AG04450 (cell line): ENCODE results near the gene HERC2. TPM values are rescaled to one million over a fixed set of nuclear protein-coding genes. Genes with fewer than 3 reads are reported as not detected.

Experiments used
- CTCF ChIA-PET: fragments of 300-600, 350-600 bp; formaldehyde crosslinking; extraction: SDS; loops from one replicate; lab custom pipeline; 2022; ENCODE audit warnings: antibody characterized with exemption, inconsistent platforms; lab: Charles Lee
- POLR2A ChIA-PET: fragments of 350-600 bp; formaldehyde crosslinking; extraction: SDS; loops from one replicate; lab custom pipeline; 2021; ENCODE audit warnings: antibody characterized with exemption, inconsistent platforms; lab: Yijun Ruan, JAX
- DNase-seq: peaks from one replicate; pipeline ENCODE4 v3.0.0-alpha.2; 2011; ENCODE audit warnings: low read depth, low spot score
- H3K27ac ChIP-seq: one replicate; pipeline ENCODE4 v1.5.1; 2012; ENCODE audit warnings: low read depth, low read length, control low read depth
- H3K27me3 ChIP-seq: one replicate; pipeline ENCODE4 v1.6.0; 2012; ENCODE audit warnings: low read length; ENCODE audit not compliant: control insufficient read depth, insufficient read depth
- H3K4me3 ChIP-seq: 2 replicates; pipeline ENCODE4 v1.5.1; 2011; ENCODE audit warnings: mild to moderate bottlenecking, low read depth, low read length, control low read depth
- H3K9me3 ChIP-seq: 2 replicates; pipeline ENCODE4 v1.5.1; 2012; ENCODE audit warnings: low read length; ENCODE audit not compliant: control insufficient read depth, insufficient read depth
- polyA plus RNA-seq: library from polyadenylated mRNA; depleted of rRNA; stranded (reverse); fragments of >200 nt; gene quantifications from 2 replicates; pipeline ENCODE4 v1.2.3, GENCODE V29; 2011
- TF ChIP-seq, protein P1 (sequence below): IDR thresholded peaks from 2 replicates; pipeline ENCODE4 v1.5.1; 2011; ENCODE audit warnings: low read depth, low read length, control low read depth, inconsistent platforms

Gene HERC2
- polyA plus RNA-seq, 1 experiment = 12.7 TPM

DNA sequence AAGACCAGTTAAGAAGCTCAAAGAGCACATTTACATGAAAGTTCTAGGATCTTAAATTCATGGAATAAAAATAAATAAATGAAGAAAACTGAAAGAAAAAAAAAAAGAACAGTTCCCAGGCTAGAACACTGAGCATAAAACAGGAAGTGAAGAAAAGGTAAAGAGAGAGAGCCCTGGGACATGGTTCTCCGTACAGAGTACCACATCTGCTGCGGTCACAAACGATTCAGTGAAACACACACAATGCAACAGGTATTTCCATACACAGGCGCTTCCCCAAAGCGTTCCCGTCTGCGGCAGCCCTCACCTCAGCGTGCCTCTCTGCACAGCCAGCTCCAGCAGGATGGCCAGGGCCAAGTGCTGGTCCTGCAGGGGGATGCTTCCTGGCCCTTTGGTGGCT is 49.4 kb downstream of the HERC2 start:
- Histone ChIP-seq H3K9me3 (no peaks in the 10 kb centered on the region), H3K27ac (no peak overlapping the region), H3K27me3 (no peaks in the 10 kb centered on the region), H3K4me3 (no peak overlapping the region)
- ChIA-PET POLR2A (no interaction called here), CTCF (interaction anchor here (0.6 kb wide), 1 partner anchor 1713 kb away, joined by 3 read pairs; no protein-coding TSS in a partner anchor)
- TF ChIP-seq, protein P1, sequence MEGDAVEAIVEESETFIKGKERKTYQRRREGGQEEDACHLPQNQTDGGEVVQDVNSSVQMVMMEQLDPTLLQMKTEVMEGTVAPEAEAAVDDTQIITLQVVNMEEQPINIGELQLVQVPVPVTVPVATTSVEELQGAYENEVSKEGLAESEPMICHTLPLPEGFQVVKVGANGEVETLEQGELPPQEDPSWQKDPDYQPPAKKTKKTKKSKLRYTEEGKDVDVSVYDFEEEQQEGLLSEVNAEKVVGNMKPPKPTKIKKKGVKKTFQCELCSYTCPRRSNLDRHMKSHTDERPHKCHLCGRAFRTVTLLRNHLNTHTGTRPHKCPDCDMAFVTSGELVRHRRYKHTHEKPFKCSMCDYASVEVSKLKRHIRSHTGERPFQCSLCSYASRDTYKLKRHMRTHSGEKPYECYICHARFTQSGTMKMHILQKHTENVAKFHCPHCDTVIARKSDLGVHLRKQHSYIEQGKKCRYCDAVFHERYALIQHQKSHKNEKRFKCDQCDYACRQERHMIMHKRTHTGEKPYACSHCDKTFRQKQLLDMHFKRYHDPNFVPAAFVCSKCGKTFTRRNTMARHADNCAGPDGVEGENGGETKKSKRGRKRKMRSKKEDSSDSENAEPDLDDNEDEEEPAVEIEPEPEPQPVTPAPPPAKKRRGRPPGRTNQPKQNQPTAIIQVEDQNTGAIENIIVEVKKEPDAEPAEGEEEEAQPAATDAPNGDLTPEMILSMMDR = no peak
- no peak for DNase-seq

DNA sequence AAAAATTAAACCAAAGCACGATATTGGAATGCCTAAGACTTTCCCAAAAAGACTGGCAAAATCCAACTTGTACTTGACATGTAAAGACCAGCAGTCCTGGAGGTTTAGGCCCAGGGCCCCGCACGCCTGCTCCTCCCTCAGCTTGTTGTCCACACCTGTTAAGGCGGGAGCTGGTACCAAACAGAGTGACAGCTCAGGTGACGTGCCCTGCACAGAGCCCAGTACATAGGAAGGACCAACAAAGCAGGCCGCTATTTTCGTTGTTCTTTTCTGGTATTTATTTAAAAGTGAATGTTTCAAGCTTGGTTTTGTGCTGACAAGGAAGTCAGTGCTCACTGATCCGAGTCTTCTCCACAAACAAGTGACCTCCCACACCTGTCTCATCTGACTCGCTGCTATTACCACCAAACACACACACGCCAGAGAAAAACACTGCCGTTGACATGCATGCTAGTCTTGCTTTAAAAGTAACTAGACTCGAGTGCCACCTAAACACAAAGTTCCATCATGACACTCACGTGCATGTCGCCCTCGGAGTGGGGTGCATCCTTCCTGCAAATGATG is 50.2 kb downstream of the HERC2 start:
- no peak for DNase-seq
- Histone ChIP-seq H3K27ac (no peak overlapping the region), H3K27me3 (no peaks in the 10 kb centered on the region), H3K4me3 (no peak overlapping the region), H3K9me3 (no peaks in the 10 kb centered on the region)
- POLR2A ChIA-PET = no interaction called here
- CTCF ChIA-PET = no interaction called here
- TF ChIP-seq, protein P1 = no peak

DNA sequence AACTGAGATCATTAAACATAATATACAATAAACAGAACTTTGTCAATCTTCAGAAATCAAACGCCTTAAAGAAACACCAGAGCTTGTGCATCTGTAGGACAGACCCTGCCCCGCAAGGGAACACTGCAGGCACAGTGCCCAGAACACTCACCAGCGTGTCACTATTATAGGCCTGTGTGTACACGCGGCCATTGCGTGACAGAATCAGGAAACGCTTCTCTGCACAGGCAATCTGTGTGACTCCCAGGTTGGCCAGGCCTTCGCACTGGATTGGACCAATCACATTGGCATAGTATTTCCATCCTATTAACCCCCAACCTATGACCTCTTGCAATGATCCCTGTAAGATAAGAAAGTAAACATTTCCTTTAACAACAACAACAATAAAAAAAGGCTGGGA is 52.9 kb downstream of the HERC2 start:
- no peak for DNase-seq
- Histone ChIP-seq H3K27me3 (no peaks in the 10 kb centered on the region), H3K9me3 (no peaks in the 10 kb centered on the region; the same call in 1 of the 2 replicates), H3K27ac (no peak overlapping the region), H3K4me3 (no peak overlapping the region)
- TF ChIP-seq, protein P1 = no peak
- CTCF ChIA-PET = interaction anchor here (0.5 kb wide), 1 partner anchor 42 kb away, joined by 3 read pairs; no protein-coding TSS in a partner anchor
- POLR2A ChIA-PET = no interaction called here

DNA sequence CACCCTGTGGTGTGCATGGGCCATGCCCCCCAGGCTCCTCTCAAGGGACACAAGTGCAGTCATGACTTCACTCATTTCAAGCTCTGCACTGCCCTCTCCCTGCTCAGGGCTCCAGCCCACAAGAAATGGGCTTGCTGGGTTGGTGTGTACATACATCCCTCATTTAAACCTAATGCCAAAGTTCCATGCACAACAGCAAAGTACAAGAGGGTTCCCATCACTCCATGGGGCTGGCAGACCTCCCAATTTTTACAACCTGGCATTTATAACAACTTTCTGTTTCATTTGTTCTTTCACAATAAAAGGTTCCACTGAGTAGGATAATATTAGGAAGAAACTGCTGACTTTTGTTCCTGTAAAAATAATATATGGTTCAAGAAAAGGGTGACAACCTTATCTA is 54.3 kb downstream of the HERC2 start:
- CTCF ChIA-PET = interaction anchor here (0.8 kb wide), 1 partner anchor 20 kb away, joined by 3 read pairs; no protein-coding TSS in a partner anchor
- DNase-seq = no peak
- H3K27me3 ChIP-seq = no peaks in the 10 kb centered on the region
- H3K27ac ChIP-seq = no peak overlapping the region
- POLR2A ChIA-PET = no interaction called here
- TF ChIP-seq, protein P1 = no peak
- no peak overlapping the region for H3K4me3 ChIP-seq
- H3K9me3 ChIP-seq = no peaks in the 10 kb centered on the region; the same call in 1 of the 2 replicates

DNA sequence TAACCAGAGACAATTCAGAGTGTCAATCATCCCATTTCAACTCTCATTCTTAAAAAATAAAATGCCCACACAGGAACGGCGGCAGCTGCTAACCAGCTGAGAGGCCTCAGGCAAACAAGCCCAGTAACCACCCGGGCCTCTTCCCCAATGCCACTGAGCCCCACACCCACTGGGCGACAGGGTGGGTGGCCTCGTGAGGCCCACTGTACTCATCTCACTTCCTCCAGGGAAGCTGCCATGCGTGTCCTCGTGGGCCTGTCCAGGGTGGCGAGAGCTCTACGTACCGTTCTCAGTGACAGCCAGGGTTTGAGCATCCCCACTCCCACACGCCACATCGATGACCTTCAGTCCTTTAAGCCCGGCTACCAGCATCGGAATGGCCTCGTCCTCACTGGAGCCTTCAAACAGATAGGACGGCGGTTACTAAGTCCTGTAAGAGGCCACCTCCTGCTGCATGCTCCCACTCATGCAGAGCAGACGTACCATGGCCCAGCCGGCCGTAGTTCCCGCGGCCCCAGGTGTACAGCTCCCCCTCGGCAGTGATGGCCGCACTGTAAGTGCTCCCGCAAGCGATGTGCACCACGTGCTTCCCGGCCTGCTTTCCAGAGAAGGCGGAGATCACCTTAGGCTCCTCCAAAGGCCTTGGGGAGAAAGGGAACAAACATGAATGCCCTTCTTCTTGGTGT is 56.5 kb downstream of the HERC2 start:
- no peak for DNase-seq
- no peak overlapping the region for H3K4me3 ChIP-seq
- TF ChIP-seq, protein P1 = no peak
- ChIA-PET CTCF (no interaction called here), POLR2A (interaction anchor here (0.5 kb wide), 1 partner anchor 246 kb away, joined by 4 read pairs; no protein-coding TSS in a partner anchor)
- no peak overlapping the region for H3K27ac ChIP-seq
- H3K9me3 ChIP-seq = no peaks in the 10 kb centered on the region; the same call in 1 of the 2 replicates
- H3K27me3 ChIP-seq = no peaks in the 10 kb centered on the region
